Endodermal cell (in vitro differentiated cells): ENCODE data around the gene SAP30. TPM values are rescaled to one million over a fixed set of nuclear protein-coding genes. Genes with fewer than 3 reads are reported as not detected.

Experiments used
- DNase-seq: peaks from one replicate; pipeline ENCODE4 v3.0.0-alpha.2; 2017
- H3K27ac ChIP-seq: 2 replicates; pipeline ENCODE4 v1.5.1; 2013; ENCODE audit warnings: mild to moderate bottlenecking, low read depth, low read length, moderate library complexity
- H3K27me3 ChIP-seq: 2 replicates; pipeline ENCODE4 v1.6.1; 2013; ENCODE audit warnings: mild to moderate bottlenecking, low read length, moderate library complexity; ENCODE audit not compliant: insufficient read depth, control insufficient read depth, poor library complexity, severe bottlenecking
- H3K36me3 ChIP-seq: 2 replicates; pipeline ENCODE4 v1.7.0; 2013; ENCODE audit warnings: mild to moderate bottlenecking, low read length, moderate library complexity; ENCODE audit not compliant: control insufficient read depth, insufficient read depth
- H3K4me1 ChIP-seq: one replicate; pipeline ENCODE4 v1.7.0; 2013; ENCODE audit warnings: low read length; ENCODE audit not compliant: control insufficient read depth, insufficient read depth
- H3K4me3 ChIP-seq: 2 replicates; pipeline ENCODE4 v1.5.1; 2013; ENCODE audit warnings: mild to moderate bottlenecking, low read length, moderate library complexity
- H3K9ac ChIP-seq: 2 replicates; pipeline ENCODE4 v1.6.1; 2013; ENCODE audit warnings: mild to moderate bottlenecking, low read length, moderate library complexity; ENCODE audit not compliant: poor library complexity, severe bottlenecking; ENCODE audit errors: extremely low read depth
- H3K9me3 ChIP-seq: 2 replicates; pipeline ENCODE4 v1.6.1; 2013; ENCODE audit warnings: mild to moderate bottlenecking, low read length, moderate library complexity; ENCODE audit not compliant: control insufficient read depth
- H3K27ac Mint-ChIP-seq: 2 replicates; pipeline ENCODE4 v1.8.0; 2020; ENCODE audit warnings: mixed read lengths
- H3K27me3 Mint-ChIP-seq: 2 replicates; pipeline ENCODE4 v1.8.0; 2021; ENCODE audit warnings: mild to moderate bottlenecking, mixed read lengths; ENCODE audit not compliant: insufficient read depth
- H3K36me3 Mint-ChIP-seq: 2 replicates; pipeline ENCODE4 v1.8.0; 2020; ENCODE audit warnings: low read depth, mixed read lengths
- H3K4me1 Mint-ChIP-seq: 2 replicates; pipeline ENCODE4 v1.8.0; 2020; ENCODE audit warnings: mixed read lengths
- H3K4me3 Mint-ChIP-seq: 2 replicates; pipeline ENCODE4 v1.8.0; 2020; ENCODE audit warnings: mild to moderate bottlenecking, moderate library complexity, mixed read lengths
- H3K9me3 Mint-ChIP-seq: 2 replicates; pipeline ENCODE4 v1.8.0; 2020; ENCODE audit warnings: mild to moderate bottlenecking, mixed read lengths
- CTCF ChIP-seq: fragments of 200-600 bp; sonication (generic); conservative IDR thresholded peaks from 2 replicates; pipeline ENCODE4 v1.5.0; 2021; ENCODE audit warnings: antibody characterized with exemption, mild to moderate bottlenecking
- WGBS, 2 experiments: methylation state at CpG; one replicate each; pipeline versions ENCODE4 v1.1.5 to v1.1.7; 2013; ENCODE audit warnings: missing lambda C conversion rate in 2 of 2, mixed read lengths in 1 of 2; ENCODE audit not compliant: insufficient coverage in 1 of 2, insufficient read length in 1 of 2; 5-methylcytosine and 5-hydroxymethylcytosine counted together
- total RNA-seq, 2 donors: library from RNA; stranded (reverse); fragmentation: NEBNext Ultra II Directional in 1 of 2; extraction: Animal tissue kit (Norgen Biotek cat#: 25700) in 1 of 2; gene quantifications; 2 replicates in 1 of 2; 3 replicates in 1 of 2; pipeline ENCODE4 v1.2.1, GENCODE V29; 2021

Gene SAP30
- total RNA-seq, 2 donors from 2014 or later, result 8.7 to 10.8 TPM

- peaks cover 5% of the 10 kb centered on the region for H3K27me3 Mint-ChIP-seq
- H3K4me1 ChIP-seq, result no peaks in the 10 kb centered on the region
- 99% methylated on average over 2 of the region's 2 CpGs; no CpG with 5 or more reads in 1 of the 2 experiments for whole genome bisulfite sequencing, 2 experiments
- H3K27ac ChIP-seq, result no peak overlapping the region
- H3K4me3 Mint-ChIP-seq, result no peak overlapping the region
- no peak overlapping the region for H3K4me3 ChIP-seq
- H3K9ac ChIP-seq, result no peak overlapping the region
- H3K4me1 Mint-ChIP-seq, result no peaks in the 10 kb centered on the region
- H3K36me3 Mint-ChIP-seq, result no peaks in the 10 kb centered on the region
- H3K27ac Mint-ChIP-seq, result no peak overlapping the region
- no peak for TF ChIP-seq CTCF
- H3K27me3 ChIP-seq, result no peaks in the 10 kb centered on the region
- DNase-seq, result no peak
- no peaks in the 10 kb centered on the region for H3K9me3 ChIP-seq
- H3K36me3 ChIP-seq, result no peaks in the 10 kb centered on the region
- H3K9me3 Mint-ChIP-seq, result no peaks in the 10 kb centered on the region
These were observed 50.0 kb downstream of the SAP30 start for GRCh38 chr4:173420801-173421200.

GRCh38 chr4:173424899-173425805, 54.4 kb downstream of the SAP30 start:
- H3K27me3 Mint-ChIP-seq, result no peaks in the 10 kb centered on the region
- H3K27ac ChIP-seq, result no peak overlapping the region
- H3K4me3 ChIP-seq, result no peak overlapping the region
- H3K36me3 ChIP-seq, result no peaks in the 10 kb centered on the region
- H3K9me3 Mint-ChIP-seq, result no peaks in the 10 kb centered on the region
- no peak overlapping the region for H3K4me3 Mint-ChIP-seq
- H3K4me1 ChIP-seq, result no peaks in the 10 kb centered on the region
- 83 to 88% methylated on average over 1 to 2 of the region's 2 CpGs for WGBS, 2 experiments
- H3K9ac ChIP-seq, result no peak overlapping the region
- H3K36me3 Mint-ChIP-seq, result no peaks in the 10 kb centered on the region
- TF ChIP-seq CTCF, result no peak
- DNase-seq, result no peak
- H3K27ac Mint-ChIP-seq, result no peak overlapping the region
- no peaks in the 10 kb centered on the region for H3K9me3 ChIP-seq
- no peaks in the 10 kb centered on the region for H3K27me3 ChIP-seq
- H3K4me1 Mint-ChIP-seq, result no peaks in the 10 kb centered on the region

- H3K9me3 ChIP-seq, result no peaks in the 10 kb centered on the region
- H3K27me3 Mint-ChIP-seq, result no peaks in the 10 kb centered on the region
- H3K36me3 ChIP-seq, result no peaks in the 10 kb centered on the region
- no peak overlapping the region for H3K27ac ChIP-seq
- DNase-seq, result no peak
- no peaks in the 10 kb centered on the region for H3K4me1 Mint-ChIP-seq
- H3K9me3 Mint-ChIP-seq, result no peaks in the 10 kb centered on the region
- no peak overlapping the region for H3K4me3 Mint-ChIP-seq
- no peak overlapping the region for H3K4me3 ChIP-seq
- no peaks in the 10 kb centered on the region for H3K36me3 Mint-ChIP-seq
- H3K27ac Mint-ChIP-seq, result no peak overlapping the region
- H3K4me1 ChIP-seq, result no peaks in the 10 kb centered on the region
- no peak overlapping the region for H3K9ac ChIP-seq
- TF ChIP-seq CTCF, result no peak
- 77% methylated on average over 2 of the region's 2 CpGs; no CpG with 5 or more reads in 1 of the 2 experiments for WGBS, 2 experiments
- no peaks in the 10 kb centered on the region for H3K27me3 ChIP-seq
These were observed 55.3 kb downstream of the SAP30 start for GRCh38 chr4:173426064-173426463.

Other genes starting within 250 kb of the SAP30 start
- 10 to 100 TPM; 66.1 to 72.1 TPM for gene GALNT7, start 202.1 kb upstream of the SAP30 start, total RNA-seq
- 100 to 1,000 TPM; 236 to 425 TPM for gene HMGB2, start 36.6 kb upstream of the SAP30 start, total RNA-seq
- gene SCRG1, start 28.2 kb downstream of the SAP30 start, total RNA-seq, result not detected
- not detected for gene HAND2, start 159.3 kb downstream of the SAP30 start, total RNA-seq